ENCODE results near the gene APBA1.

Gene APBA1

DNA sequence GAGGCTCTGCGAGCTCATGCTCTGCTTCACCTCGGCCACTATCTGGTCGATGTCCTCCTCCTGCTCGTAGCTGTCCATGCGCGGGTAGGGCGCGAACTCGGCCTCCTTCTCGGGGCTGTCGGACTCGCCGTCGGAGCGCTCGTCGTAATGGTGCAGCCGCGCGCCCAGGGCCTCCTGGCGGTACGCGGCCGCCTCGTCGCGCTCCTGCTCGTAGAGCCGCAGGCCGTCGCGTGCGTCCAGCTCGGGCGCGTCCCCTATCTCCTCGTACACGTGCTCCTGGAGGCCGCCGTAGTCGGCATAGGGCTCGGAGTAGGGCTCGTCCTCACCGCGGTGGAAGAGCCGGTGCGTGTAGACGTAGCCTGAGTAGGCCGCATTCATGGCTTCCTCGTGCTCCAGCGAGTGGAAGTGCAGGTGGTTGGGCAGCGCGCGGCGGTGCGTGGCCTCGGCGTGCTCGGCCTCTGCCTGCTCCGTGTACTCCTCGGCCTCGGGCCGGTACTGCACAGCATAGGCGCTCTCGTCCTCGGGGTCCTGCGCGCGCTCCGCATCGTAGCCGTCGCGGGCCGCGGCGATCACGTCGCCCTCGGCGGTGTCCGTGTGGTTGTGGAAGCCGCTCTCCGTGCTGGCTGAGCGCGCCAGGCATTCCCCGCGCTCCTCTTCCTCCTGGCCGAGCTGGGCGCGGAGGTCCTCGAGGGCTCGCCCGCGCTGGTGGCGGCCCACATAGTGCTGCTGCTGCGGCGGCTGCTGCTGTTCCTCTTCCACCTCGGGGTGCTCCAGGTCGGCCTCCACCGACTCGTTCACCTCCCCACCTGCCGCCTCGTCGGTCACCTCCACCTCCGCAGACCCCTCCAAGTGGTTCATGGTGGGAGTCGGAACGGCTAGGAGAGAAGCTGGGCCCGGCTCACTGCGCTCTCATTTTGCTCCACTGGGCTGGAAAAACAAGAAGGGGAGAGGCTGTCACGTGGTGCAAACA, 155.5 kb downstream of the APBA1 start:
- no peak for DNase-seq

DNA sequence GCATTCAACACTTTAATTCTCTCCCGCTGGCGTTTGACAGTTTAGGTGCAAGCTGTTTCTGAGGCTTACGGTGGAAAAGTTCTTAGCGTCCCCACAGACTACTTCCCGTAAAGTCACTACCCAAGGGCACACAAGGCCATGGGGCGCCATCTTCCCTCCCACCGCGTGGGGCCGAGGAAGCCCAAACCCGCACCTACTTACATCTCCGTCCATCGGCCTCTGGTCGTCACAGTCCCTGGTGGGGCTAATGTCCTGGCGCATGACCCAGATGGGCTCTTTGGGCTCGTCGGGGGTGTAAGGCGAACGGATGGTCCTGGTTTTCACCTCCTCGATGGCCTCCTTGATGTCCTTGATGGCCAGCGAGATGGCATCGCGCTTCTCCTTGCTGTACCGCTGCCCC, 156.4 kb downstream of the APBA1 start:
- DNase-seq: no peak

DNA sequence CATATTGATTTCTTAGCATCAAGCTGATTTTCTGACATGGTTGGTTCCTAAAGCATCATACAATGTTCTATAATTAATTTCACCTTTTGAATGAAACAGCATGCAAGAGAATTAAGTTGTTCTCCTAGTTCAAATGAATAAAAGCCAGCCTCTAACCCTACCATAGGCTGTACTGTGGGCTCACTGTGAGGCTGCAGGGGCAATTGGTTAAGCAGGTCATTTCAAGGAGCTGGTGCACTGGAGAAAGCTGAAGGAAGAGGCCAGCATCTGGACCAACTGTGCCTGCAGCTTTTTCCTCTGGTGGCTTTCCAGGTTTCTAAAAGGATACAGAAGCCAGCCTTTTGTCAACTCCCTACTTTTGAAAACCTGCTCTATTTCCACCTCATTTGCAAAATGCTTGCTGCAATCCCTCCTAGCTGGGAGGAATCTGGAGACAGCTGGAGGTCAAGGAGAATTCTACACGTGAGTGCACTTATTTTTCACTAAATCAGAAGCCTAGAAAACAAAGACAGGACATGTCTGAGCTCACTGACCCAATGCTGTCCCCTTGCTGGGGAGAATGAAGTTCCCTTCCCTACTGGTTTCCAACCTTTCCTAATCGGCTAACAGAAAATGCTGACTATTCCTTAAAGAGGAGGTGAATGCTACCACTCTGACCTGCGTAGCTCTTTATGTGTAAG, 158.9 kb downstream of the APBA1 start:
- peak in 1 of 2 experiments; percentile 5 for DNase-seq

DNA sequence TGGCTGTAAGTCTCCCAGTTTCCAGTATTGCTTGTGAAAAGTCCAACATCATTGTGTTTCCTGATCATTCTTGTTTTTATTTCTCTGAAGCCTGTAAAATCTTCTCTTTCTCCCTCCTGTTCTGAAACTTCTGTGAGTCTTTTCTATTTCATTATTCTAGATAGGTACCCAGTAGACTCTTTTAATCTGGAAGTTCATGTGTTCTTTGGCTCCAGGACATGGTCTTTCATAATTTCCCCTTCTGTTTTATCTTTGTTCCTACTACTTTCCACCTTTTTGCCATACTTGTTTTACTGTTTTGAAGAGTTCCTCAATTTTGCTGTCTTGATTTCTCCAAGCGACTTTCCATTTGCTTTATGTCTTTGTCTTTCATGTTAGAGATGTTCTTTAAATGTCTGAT, 168.1 kb downstream of the APBA1 start:
- no peak for DNase-seq

DNA sequence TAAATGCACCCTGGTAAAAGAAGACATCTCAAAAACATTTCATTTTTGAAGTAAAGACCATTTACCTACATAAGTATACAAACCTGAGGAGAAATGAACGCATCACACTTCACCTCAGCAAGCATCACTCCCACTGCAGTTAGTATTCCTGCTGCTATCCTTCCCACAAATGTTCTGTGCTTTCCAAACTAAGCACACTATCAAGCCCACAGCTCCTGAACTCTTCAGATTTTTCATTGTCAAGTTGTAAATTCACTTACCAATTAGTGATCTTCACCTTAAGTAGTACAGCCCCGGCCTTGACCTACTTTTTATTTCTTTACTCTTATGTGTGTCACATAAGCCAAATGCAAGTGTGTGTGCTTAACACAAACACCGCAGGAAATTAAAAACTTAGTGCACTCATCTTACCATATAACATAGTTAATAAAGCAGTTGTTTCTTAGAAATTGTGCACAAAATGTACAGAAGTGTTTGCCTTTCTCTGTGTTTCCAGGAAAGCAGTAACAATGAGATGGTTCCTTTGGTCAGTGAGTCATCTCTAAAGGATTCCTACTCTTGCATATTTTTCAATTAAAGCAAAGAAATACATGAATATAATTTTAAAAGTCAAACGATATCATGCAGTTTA, 169.4 kb downstream of the APBA1 start:
- no peak for DNase-seq

DNA sequence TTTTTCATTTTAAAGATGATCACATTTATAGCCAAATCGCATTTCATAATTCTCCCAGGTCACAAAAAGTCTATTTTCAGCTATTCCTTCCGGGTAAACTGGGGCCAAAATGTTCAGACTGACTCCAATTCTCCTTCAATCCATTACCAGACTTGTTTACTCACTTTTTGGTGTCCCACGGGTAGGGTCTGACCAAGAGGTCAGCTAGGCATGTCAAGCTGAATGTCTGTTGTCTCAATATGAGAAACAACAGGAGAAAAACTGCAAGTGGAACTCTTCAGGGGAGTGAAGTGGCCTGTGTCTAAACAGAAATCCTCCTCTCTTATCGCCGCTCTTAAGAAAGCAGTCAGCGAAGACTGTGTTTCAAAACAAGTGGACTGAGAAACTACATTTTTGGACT, 171.3 kb downstream of the APBA1 start:
- no peak for DNase-seq

DNA sequence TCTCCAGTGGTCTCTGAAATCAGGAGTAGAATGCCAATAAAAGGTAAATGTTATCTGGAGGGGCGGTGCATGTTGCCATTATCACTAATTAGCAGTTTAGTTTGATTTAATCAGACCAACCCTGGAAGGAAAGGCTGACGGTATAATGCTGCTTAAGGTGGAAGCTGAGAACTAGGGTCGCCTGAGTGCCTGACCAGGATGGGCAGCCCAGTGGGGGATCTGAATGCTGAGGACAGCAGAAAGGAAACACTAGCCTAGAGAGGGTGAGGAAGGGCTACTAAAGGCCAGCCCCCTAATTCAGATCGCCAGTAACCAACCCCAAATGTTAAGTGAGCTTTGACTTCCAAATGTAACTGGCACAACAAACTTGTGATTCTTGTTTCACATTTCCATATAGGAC, 172.2 kb downstream of the APBA1 start:
- no peak for DNase-seq

DNA sequence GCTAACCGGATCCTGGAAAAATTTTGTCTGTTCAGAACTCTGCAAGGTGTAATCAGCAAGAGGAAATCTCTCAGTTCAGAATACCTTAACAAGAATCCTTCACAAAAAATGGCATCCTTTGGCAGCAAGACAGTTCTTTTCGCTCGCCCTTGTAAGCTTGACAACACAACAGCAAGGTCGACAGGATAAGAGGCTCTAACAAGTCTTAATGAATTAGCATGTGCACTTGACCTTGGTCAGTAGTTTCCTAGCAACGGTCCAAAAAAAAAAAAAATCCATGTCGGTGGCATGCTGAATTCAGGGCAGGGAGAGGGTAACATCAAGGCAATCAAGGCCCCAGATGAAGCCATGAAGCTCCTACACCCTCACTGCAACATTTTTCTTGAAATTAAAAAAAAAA, 172.8 kb downstream of the APBA1 start:
- no peak for DNase-seq

DNA sequence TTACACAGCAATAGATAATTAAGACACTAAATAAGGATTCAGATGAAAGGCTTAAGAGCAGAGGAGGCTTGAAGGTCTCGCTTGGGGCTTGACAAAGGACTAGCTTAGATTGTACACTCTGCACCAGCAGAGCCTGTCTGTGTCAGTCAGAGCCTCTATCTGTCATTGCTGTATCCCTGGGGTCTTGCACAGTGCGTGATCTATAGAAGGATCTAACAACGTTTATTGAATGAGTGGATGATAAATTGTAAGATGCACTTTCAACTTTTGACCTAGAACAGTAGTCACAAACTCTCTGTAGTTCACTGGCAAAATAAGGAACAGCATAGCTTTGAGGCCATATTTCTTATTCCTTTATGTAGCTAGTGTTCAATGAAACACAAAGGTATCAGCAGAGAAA, 173.7 kb downstream of the APBA1 start:
- DNase-seq: no peak

DNA sequence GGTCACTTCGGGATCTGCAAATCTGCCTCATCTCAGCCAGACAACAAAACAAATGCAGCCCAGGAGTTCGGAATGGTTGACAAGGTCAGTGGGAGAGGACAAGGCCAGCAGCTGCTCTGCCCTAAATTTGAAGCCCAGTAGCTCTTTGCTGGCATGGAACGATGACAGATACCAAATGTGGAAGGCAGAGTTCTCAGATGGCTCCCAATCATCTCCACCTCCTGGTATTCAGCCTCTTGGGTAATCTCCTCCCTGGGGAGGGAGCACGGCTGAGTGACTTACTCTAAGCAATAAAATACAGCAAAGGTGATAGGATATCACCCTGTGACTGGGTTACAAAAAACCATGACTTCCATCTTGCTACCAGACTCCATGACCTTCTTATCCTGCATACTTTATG, 174.4 kb downstream of the APBA1 start:
- no peak for DNase-seq

DNA sequence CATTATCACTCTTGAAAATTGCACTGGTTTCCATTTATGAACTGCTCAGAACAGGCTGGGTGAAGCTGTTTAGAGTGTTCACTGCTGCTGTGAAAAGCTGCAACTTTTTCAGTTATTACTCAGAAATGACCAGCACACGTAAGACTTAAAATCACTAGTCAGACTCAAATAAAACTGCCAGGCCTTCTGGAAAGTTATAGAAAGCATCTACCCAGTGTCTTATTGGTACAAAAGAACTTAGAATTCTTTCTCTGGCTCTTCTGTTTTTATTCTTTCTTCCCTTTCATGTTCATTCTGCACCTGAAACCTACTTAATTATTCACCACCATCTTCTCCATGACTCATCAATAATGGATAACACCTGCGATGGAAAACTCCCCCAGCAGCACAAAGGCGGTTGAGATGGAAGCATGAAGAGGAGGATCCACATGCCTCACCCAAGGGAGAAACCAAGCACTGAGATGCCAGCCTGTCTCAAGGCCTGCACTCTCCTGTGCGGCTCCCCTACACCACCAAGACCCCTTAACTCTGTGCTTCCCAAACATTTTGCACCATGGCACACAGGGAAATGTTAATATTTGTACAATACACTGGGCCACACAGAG, 175.2 kb downstream of the APBA1 start:
- no peak for DNase-seq

DNA sequence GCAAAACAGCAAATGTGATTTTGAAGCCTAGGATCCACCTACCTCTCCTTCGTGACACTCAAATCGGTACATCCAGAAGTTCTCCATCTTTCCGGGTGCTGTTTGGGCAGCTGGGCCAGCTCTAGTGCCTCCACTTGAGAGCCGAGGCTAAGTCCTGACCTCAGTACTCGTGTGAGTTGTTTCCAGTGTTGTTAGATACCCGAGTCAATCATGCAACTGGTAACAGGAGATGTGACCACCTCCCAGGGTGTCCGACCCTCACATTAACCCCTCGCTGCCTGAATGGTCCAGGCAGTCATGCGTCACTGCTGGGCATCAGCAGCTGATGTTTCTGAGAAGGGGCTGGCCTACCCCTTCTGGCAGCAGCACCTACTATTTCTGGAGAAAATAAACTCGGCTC, 176.9 kb downstream of the APBA1 start:
- DNase-seq: no peak

DNA sequence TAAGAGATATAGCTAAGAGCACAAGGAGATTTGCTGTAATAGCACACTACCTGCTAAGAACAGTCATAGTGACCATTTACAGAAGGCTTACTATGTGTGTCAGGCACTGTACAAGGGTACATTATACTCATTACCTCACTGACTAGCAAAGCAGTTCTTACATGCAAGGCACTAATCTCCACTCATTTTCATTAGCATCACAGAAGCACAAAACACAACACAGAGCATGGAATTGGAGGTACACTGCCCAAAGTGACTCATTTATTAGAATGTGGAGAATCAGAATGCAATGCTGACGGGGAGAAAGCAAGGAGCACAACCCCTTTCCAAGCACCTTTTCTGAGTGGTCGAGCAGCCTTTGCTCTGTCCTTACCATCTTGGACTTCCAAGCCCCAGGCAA, 177.4 kb downstream of the APBA1 start:
- DNase-seq: no peak

DNA sequence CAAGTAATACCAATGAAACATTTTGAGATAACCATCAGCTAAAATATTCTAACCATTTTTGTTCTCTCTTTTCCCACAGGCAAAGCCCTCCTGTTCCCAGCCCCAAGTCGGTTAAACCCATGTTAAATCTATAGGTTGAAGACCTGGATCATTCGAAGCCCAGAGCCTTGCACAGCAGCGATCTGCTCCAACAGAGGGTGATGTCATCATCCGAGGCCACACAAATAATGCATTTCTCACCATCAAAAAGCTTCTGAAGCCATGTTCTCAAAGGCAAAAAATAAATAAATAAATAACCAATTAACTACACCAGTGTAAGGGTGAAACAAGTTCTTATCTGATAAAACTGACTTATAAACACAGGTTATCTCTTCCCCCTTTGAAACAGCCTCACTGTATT, 178.0 kb downstream of the APBA1 start:
- no peak for DNase-seq

DNA sequence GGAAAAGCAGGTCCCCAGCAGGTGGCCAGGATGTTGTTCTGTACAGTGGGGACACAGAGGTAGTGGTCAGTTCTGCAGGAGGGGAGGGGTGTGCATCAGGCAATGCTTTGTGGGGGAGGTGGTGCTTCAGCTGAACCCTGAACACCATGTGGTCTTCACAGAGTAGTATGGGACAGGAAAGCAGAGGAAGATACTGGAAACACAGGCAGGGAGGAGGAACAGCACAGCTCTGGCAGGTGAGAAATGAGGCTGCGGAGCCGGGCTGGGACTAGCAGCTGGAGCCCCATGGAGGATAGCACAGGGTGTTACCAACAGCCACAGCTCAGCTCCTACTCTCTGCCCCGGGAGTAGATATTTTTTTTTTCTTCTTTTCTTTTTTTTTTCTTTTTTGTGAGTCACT, 185.7 kb downstream of the APBA1 start:
- DNase-seq: no peak

DNA sequence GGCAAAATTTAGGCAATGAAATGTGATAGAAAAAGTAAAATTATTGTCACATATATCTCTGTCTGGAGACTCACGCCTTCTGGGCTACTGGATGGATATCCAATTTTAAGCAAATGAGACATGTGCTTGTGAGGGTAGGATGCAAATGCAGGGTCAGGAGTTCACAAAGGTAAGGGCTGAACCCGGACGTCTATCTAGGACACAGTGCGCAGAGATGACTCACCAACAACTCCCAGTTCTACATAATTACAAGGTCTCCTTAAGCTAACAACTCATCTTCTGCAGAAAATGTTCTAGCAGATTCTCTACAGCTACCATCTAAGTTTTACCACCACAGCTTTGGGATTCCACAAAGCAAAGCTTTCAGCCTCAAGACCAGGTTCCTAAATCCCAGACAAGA, 186.7 kb downstream of the APBA1 start:
- DNase-seq: no peak

DNA sequence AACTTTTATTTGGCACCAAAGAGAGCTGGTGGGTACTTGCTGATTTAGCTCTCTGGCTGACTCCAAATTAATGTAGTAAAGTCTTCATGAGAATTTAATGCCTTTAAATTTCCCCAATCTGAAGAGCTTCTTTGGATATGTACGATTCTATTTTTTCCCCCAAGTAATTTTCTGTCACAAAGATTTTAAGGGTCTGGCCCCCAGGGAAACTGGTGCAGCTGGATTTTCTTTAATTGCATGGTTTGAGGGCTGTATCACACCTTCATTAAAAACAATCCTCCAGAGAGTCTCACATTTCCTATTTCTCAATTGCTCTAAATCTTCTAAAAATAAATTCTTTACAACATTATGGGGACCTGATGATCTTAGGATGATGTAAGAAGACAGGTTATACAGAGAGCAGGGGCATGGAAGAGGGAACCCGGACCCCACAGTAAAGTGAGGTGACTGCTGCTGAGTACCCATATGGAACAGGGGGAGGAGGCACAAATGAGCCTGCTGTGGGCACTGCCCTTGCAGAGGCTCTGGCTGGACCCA, 188.2 kb downstream of the APBA1 start:
- DNase-seq: no peak

DNA sequence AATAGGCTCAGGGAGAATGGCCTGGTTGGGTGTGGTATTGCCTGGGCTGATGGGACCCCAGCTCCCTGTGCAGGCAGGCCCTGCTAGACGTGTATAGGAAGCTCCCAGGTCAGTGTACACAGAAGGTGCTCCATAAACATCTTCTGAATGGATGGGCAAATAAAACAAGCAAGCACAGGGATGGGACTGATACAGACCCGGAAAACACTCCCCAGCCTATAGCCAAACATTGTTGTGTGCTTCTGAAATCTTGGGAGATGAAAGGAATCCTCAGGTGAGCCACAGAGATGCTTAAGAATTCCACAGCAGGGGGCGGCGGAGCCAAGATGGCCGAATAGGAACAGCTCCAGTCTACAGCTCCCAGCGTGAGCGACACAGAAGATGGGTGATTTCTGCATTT, 195.4 kb downstream of the APBA1 start:
- no peak for DNase-seq

DNA sequence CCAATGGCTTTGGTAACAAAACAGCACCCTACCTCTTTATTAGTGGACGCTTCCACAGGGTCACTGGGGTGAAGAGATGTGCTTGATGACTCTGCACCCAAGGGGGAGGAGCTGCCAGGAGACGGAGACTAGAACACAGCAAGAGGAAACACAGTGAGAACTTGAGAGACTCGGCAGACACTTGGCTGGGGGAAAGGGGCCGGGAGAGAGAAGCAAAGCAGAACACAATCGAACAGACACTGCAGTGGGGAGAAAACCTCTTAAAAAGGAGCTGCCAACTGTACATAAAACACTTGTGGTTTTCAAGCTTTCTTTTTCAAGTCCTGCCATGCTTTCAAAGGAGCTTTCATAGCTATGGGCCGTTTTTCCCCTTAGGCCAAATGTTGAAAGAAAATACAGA, 196.2 kb downstream of the APBA1 start:
- DNase-seq: no peak

DNA sequence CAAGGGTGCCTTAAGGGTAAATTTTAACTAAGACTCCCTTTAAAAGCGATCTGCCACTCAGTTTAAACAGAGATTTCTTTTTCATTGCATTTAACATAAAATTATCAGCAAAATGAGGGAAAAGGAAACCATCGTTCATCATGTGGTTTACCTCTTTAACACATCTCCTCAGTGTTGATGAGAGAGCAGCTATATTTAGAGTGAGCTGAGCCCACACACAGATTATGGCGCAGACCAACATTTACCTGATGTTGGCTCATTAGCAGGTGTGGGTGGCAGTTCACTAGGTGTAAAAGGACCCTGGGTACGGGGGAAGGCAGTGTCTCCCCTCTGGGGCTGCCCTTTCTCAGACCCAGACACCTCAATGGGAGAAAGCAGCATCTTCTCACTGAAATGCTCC, 197.3 kb downstream of the APBA1 start:
- no peak for DNase-seq

DNA sequence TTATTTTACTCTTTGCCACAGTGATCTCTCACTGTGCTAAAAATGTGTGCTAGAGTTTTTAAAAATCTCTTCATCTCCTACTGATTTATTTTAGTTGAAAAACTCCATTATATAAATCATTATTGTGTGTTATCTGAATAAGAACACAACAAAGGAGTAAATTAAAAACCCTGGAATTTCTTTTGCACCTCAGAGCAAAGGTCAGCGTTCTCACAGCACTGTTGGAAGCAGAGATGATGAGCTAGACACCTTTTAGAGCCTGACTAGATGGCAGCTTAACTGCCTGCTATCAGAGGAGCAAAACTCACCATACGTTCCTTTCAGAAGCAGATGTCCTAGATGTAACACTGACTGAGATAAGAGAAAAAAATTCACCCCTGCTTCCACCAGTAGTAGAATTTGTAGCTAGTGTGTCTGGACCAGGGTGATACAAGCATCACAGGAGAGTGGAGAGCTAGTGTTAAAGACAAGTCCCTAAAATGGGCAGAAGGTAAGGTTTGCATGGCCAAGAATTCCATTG, 200.0 kb downstream of the APBA1 start:
- no peak for DNase-seq

DNA sequence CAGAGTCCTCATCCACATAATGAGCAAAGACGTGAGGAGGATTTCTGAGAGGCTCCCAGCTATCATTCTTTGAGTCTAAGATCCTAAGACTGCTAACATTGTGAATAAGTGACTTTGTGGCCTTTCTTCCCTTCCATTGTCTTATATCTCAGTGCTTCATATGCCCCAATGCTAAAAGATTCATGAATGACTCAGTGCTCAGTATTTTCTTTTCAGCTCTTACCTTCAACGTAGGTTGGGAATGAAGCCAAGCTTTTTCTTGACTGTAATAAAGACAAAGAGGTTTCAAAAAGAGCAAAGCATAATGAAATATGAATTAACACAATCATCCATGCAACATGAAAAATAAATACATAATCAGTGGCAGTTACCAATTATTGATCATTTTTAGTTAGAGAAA, 200.7 kb downstream of the APBA1 start:
- no peak for DNase-seq
